Activated CD4-positive, alpha-beta T cell treated with anti-CD3 and anti-CD28 coated beads, Interleukin-10, Interleukin-2, amounts not matched to agents 100 ng/mL and 50 ng/mL, durations not matched to agents 16 hours and 8 hours (primary cell): Measurements from ENCODE around the gene FIGN.

Source experiments
- DNase-seq: peaks from one replicate; pipeline ENCODE4 v3.0.0-alpha.2; 2020

The FIGN gene

DNA sequence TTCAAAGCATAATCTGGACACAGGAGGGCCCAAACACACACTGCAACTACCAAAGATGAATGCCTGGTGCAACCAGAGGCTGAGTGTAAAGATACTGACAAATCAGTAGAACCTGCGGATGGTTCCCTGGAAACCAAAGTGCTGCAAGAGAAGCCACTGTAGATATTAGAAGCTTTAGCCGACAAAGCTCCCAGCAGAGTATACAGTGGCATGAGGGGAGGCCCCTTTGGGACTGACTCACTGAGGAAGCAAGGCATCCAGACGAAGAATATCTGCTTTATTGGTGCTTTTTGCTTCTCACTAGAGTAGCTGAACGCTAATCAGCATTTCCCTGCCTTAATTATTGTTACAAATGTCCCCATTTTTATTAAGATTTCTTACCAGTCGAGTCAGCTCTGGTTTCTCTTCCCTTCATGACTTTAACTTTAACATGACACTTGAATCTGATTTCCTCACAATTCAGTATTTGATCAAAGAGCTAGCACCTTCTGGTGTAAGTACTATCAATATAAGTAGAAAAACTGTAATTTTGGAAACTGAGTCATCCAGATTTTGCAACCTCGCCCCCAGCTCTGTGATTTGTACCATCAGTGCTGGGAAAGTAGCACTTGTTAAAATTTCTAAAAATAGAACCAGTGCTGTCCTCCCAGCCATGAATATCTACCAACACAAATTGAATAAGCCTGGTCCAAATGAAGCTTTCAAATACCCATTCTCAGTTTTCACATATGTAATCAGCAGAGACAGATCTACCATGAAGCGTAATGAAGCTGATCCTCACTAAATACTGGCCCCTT lies 34.2 kb downstream of the FIGN start:
- DNase-seq: no peak

DNA sequence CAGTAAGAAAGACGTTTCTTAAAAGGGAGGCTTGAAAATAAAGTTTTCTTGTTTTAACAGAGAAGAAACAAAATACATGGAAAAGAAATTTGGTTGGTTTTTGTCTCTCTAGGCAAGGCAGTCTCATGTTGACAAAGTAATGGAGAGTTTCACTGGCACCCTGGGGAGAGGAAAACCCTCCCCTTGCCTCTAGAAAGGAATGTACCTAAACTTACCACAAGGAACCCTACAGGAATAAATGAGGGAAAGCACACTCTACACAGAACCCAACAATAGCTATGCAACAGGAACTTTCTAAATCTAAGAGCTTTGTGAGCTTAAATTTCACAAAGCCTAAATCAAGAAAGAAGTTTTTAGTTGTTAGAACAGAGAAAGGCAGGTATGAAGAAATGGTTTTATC lies 37.0 kb downstream of the FIGN start:
- DNase-seq: no peak

DNA sequence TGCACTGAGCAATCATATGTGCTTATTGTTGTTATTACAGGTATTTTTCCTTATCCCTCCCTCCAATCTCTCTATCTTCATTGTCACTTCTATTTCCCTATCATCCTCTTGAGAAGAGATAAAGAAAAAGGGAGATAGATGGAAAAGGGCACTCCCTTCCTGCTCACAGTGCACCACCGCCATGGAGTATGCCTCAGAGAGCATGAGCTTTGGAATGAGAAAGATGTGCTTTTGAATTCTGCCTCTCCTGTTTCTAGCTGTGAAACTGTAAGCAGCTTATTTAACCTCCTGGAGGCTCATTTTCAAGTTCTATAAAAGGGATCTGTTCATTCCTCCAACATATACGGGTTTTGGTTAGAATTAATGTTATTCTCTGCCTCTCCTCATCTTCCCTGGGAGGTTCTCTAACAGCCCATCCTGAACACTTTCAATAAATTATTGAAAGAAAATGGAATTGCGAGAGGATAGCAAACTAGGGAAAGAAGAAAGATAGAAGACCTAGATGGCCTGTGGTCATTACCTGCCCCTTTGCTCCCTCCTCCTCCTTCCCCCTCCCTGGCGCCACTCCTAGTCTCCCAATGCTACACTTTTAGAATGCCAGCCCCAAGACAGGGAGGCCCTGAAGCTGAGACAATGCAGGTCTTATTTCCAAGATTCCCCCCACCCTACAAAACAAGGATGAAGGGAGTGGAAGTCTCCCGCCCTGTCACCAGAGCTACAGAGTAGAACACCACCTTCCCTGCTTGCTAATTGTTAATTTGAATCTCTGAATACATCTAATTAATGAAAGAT lies 37.8 kb downstream of the FIGN start:
- DNase-seq: no peak

DNA sequence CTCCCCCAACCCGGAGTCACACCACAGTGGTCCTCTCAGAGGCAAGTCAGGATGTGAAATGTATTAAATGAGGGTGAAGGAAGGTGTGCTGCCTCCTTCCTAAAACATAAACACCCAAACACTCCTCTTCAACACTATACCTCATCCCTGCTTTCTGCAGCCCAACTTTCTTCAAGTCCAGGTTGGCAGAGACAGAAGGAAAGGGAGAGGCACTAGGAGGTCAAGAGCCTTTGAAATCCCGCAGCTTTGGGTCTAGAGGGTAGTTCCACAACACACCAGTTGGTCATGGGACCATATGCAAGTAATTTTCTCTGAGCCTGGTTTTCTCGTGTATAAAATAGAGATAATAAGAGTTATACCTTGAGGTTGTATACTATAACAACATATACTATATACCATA lies 38.4 kb downstream of the FIGN start:
- DNase-seq: no peak

DNA sequence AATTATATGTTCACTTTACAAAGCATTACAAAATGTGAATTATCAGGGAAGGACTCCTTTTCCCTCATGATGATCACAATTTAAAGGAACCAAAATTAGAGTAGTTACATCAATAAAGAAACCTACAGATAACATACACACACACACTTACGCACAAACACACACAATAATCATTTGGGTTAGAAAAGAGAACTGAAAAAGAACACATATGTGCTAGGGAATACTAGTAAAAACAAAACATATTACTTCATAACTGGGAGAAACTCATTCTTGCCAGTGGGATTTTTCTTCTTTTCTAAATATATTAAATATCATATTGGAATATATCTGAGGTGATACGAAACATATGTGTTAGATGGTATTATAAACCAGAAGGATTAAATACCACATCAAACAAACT lies 42.3 kb downstream of the FIGN start:
- no peak for DNase-seq

DNA sequence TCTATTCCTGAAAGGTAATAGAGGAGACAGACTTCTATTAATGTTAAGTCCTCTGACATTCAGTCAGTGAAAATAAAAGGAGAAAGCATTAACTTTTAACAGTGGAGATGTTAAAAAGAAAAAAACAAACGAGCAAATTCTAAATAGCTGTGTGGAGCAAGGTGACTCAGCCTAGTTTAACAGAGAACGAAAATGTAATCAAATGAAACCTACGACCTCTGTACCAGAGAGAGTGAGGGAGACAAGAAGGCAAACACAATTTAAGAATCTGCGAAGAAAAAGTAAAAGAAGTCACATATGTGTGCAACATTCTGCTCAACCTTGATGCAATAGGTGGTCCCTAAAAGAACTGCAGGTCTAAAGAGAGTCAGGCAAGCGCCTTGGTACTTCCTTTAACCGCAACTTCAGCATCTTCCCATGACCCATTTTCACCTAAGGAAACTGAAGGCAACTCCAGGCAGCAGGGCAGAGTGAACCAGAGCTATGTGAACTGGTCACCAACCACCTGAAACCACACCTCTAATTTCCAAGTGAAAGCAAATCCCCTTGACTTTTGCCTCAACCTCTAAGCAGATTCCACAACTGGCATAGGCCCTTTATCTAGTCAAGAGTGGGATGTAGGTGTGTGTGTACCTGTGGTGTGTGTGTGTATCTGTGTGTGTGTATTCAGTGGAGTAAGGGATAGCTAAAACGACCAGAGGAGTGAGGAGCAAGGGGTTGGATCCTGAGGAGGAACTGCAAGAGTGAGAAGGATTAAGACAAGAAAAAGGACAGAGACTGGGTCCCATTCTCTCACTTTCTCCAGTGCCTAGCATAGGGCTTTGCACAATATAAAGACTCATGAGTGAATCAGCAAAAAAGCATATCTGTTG lies 43.0 kb downstream of the FIGN start:
- DNase-seq: no peak

DNA sequence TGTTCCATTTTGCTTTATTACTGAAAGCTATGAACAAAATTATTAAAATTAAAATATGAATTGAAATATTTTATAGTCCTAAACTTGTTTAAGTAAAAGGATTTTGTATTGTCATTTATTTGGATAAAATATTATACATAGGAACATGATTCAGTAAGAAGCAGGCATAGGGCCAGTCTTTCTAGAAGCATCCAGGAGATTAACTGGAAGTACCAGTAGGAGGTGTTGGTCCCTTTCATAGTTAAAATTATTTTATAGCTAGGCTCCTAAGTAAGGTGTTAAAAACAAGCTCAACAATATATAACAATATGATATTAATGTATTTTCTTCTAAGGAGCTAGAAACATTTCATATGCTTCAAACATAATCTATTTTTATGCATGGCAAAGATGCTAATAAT lies 43.7 kb downstream of the FIGN start:
- no peak for DNase-seq

DNA sequence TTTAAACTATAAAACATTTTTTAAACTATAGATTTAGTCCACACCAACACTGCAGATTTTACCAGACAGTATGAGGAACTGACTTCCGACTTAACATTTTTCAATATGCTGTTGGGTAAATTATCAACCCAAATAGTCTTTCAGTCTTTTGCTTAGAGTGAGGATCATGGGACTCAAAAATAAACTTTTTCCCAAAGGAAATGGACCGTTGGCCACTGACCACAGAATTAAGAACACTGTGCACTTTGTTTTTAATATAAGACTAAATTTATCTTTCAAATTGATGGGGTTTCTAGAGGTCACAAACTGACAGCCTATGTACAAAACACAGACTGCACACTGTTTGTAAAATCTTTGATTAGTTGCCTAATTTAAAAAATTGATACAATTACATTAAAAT lies 44.9 kb downstream of the FIGN start:
- no peak for DNase-seq

DNA sequence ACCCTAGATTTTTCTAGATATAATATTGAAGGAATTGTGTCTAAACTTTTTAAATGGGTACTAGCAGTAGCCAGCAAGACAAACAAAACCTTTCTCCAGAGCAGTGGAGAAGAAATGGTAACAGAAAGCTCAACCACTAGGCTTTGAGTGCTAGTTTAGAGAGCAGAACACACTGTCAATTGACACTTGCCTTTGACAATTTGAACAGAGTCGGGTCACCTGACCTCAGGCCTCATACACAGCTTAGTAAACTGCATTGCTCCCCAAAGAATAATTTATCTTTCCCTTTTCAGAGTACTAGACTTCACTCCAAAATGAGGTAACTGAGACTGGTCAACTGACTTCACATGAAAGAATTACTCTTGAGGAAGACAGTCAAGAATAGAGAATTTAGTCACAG lies 48.6 kb downstream of the FIGN start:
- DNase-seq: no peak

DNA sequence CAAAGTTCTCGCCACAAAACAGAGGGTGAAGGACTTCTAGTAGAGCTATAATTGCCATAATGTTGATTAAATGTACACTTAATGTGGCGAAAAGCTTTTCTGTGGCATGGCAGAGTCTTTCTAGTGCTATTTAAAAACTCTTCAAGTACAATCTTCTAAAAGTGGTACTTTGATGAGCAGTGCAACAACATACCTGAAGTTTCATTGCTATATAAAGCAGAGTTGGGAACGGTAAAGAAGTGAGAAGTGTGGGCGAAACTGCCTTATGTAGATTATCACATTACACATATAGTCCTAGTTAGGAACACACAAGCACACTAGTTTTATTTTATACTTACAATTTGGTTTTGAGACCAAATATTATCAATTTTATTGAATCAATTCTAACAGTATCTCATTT lies 49.5 kb downstream of the FIGN start:
- DNase-seq: no peak

DNA sequence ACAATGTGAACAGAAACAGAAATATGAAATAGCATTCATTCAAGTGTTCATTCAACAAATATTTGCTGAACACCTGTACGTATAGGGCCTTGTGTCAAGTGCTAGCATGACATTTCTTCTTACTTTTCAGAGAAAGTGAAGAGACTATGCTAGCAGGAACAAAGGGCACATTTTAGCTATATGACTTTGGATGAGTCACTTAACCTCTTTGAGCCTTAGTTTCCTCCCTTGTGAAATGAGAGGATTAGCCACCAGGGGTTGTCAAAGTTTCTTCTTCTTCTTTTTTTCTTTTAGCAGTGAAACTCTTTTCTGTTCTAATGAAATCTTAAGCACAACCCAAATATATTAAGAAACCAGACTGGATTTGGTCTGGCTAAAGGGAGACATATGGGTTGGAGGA lies 53.1 kb downstream of the FIGN start:
- DNase-seq: no peak

DNA sequence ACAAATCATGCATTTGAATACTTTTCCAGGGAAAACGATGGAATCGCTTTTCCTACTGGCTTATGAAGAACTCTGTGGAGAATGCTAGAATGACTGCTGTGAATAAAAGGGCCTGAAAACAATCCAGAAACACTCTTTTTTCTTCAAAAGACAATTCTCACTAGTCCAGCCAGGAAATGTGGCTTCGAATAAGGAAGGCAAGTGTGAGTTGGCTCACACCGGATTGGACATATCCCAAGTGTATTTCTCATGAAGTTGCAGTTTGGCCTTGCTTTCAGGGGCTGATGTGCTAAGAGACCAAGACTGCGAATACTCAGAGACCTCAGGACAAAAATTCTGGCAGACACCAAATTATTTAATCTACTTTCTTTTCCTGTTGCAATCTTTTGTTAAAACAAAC lies 54.1 kb downstream of the FIGN start:
- no peak for DNase-seq

DNA sequence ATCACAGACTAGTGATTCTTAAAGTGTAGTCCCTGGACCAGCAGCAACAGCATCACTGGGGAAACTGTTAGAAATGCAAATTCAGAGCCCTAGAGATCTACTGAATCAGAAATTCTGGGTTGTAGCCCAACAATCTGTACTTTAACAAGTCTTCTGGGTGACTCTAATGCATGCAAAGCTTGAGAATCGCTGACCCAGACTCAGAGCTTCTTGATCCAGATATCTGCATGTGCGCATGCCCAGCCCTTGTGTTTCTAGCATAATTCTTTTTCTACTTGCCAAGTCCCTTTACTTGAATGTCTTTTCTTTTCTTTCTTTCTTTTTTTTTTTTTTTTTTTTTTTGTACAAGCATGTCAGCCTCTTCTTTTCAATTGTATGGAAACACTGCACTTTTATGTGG lies 60.4 kb downstream of the FIGN start:
- no peak for DNase-seq

DNA sequence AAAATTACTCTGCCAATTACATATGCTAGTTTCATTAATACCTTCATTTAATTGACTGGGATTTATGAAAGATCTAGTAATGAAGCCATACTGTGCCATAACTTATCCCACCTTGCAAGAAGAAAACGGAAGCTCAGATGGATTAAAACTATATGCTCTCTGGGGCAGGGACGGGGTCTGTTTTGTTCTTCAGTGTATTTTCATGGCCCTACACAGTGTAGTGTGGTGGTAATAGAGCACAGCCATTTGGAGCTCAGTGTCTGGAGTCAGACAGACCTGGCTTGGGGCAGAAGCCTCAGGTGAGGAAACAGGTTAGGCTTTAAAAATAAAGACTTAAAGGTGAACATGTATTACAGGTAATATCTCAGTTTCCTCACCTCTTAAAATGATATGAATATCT lies 62.3 kb downstream of the FIGN start:
- no peak for DNase-seq

DNA sequence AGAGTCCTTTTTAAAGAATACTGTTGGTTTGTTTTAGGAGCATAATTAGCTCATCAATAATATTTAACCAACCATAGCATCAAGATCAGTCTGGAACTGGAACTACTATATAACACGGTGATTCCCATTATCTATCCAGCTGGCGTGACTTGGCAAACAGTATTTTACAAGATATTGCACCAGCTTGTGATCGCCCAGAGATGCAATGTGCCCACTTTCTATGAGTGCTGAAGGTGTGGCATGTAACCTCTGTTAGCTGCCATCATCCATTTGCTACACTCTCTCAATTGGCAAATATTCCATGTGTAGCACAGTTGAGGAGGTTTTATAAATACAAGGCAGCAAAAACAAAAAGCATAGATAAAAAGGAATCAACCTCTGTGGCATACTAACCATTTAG lies 64.9 kb downstream of the FIGN start:
- no peak for DNase-seq

DNA sequence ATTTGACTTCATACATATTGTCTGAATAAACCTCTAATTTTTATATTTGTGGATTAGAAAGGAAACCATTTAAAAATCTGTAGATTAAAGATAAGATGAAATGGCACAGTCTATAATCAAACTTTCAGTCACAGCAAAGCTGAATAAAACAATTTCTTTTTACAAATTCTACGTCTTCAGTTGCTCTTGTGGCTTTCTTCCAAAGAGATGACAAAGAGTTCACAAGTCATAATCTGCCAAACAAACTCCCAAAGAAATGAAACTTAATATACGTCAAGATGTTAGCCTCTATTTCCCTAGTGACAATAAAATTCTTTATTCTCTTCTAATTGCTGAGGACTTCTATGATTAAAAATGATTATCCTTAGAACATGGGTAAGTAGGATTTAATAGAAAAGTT lies 66.3 kb downstream of the FIGN start:
- DNase-seq: no peak

DNA sequence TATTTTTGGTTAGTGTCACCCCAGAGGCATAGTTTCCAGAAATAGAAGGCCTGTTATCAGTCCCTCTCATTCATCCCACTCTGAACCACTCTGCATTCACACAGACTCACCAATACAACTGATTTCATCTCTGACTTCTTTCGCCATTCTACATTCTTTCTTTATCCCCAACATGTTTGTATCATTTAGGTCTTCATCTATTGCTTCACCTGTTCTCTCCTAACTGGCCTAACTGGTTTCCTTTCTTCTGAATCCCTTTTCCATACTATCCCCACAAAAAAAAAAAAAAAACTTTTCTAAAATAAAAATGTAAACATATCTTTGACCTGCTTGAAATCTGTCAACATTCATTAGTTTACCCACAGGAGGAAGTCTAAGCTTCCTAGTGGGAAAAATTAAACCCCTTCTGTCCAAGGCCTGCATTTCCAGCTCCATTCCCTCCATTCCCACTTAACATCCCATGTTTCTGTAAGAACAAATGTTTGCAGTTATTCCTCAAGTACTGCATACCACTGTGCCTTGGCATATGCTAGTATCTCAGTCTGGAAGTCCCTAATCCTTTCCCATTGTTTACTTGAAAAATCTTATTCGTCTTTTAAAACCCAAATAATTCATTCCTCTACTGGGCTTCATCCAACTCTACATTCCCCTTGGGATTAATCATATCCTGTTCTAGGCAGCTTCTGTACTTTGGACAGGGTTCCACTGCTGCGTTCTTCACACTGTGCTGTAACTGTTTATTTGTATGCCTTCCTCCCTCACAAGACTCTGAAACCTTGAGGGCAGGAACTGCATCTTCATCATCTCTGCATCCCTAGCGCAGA lies 68.5 kb downstream of the FIGN start:
- DNase-seq: no peak

DNA sequence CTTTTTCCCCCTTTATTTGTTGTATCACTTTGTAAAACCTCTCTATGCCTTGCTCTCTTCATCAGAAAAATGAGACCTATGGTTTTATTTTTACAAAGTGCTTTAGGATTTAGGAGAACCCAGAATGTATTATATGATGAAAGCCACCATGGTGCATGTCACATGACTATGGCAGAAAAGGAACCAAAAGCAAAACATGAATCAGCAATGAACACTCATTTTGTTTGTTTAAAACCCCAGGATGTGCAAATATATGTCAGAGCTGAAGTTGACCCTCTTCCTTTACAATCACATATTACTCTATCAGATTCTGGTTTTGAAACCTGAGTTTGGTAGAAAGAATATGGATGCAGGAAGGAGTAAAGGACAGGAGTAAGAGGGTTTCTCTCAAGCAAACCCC lies 70.0 kb downstream of the FIGN start:
- DNase-seq: no peak

DNA sequence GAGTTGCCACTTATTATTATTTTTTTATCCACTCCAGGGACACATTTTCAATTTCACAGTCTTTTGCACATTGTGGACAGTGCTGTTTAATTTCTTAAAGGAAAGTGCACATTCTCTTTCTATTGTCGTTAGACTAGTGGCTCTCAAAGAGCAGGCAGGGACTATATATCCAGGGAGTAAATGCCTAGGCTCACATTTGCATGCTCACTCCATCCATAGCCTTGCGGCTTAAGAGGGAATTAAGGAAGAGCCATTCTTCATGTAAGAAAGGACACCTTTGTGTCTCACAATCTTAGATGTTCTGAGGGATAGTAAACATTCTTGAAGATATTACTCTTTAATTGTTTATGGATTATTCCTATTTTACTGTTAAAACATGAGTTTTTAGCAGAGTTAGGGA lies 70.8 kb downstream of the FIGN start:
- DNase-seq: no peak

DNA sequence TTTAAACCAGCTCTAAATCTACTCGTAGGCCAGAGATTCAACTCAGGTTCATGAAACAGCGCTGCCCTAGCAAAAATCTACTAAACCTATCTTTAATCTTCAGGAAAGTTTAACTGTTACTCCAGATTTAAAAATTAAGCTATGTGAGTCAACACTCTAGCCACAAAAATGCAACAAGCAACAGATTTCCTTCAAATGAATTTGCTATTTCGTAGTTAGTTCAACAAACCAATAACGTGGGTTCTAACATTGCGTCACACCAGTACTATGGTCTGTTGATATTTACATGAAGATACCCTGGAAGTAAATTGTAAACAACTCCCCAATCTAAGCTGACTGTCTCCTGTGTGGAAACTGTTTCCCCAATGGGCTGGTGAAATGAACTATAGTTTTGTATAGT lies 71.2 kb downstream of the FIGN start:
- DNase-seq: no peak

DNA sequence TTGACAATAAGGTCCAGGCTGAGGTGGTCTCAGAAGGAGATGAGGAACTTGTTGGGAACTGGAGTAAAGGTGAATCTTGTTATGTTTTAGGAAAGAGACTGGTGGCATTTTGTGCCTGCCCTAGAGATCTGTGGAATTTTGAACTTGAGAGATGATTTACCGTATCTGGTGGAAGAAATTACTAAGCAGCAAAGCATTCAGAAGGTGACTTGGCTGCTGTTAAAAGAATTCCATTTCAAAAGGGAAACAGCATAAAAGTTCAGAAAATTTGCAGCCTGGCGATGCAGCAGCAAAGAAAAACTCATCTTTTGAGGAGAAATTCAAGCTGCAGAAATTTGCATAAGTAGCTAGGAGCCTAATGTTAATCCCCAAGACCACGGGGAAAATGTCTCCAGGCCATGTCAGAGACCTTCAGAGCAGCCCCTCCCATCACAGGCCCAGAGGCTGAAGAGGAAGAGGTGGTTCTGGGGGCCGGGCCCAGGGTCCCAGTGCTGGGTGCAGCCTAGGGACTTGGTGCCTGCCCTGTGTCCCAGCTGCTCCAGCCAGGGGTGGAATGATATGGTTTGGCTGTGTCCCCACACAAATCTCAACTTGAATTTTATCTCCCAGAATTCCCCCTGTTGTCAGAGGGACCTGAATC lies 73.5 kb downstream of the FIGN start:
- DNase-seq: no peak

DNA sequence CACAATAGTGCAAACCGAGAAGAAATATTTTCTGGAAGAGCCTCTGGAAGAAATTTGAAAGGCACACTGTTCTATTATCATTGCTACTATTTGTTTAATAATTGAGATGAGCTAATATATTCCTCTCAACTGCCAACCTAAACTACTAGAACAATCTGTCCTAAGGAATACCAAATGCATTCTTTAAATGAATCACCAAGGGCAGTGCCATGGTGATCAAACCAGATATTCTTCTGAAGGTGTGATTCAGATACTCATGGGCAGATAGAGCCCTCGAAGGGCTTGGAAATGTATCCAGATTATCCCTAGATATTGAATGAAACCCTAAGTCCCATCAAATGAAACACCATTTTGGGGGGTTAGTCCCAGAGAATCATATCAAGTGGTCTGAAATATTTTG lies 76.6 kb downstream of the FIGN start:
- DNase-seq: no peak
